OCI-LY1 (cell line): ENCODE results near the gene PRXL2C.

Source experiments
- CTCF ChIP-seq: fragments of 200-600 bp; sonication (generic), shearing (Covaris generic); IDR thresholded peaks from 2 replicates; pipeline ENCODE4 v1.5.1; 2017; ENCODE audit warnings: mild to moderate bottlenecking, antibody characterized with exemption, low read length, moderate library complexity, mixed read lengths
- EZH2 ChIP-seq: fragments of 200-600 bp; sonication (generic), shearing (Covaris generic); IDR thresholded peaks from 2 replicates; pipeline ENCODE4 v1.8.0; 2017; ENCODE audit warnings: borderline replicate concordance, mixed run types, mild to moderate bottlenecking, antibody characterized with exemption, low read length, moderate library complexity, mixed read lengths

- no peak for TF ChIP-seq CTCF
- no peak for TF ChIP-seq EZH2
Observed at GRCh38 chr9:96599298-96599697, 55.8 kb downstream of the PRXL2C start.
